Smooth muscle cell (in vitro differentiated cells): ENCODE data around the gene C22orf15. TPM values are rescaled to one million over a fixed set of nuclear protein-coding genes. Genes with fewer than 3 reads are reported as not detected.

Experiments used
- DNase-seq: peaks from one replicate; lab custom pipeline; 2025; ENCODE audit not compliant: unreplicated experiment; lab: John Stamatoyannopoulos, UW
- H2AFZ ChIP-seq: fragments of 200-600 bp; sonication (generic); 2 replicates; pipeline ENCODE4 v1.6.0; 2016; ENCODE audit warnings: antibody characterized with exemption, low read depth, mild to moderate bottlenecking
- H3F3A ChIP-seq: fragments of 200-600 bp; sonication (generic); 2 replicates; pipeline ENCODE4 v1.6.0; 2017; ENCODE audit warnings: antibody characterized with exemption, low read depth
- H3K27ac ChIP-seq: fragments of 200-600 bp; sonication (generic); 2 replicates; pipeline ENCODE4 v1.5.1; 2016; ENCODE audit warnings: low read depth, mild to moderate bottlenecking
- H3K27me3 ChIP-seq: fragments of 200-600 bp; sonication (generic); 2 replicates; pipeline ENCODE4 v1.6.1; 2016; ENCODE audit warnings: low read depth, mild to moderate bottlenecking
- H3K36me3 ChIP-seq: fragments of 200-600 bp; sonication (generic); 2 replicates; pipeline ENCODE4 v1.5.1; 2016; ENCODE audit warnings: low read depth
- H3K4me1 ChIP-seq: fragments of 200-600 bp; sonication (generic); 2 replicates; pipeline ENCODE4 v1.5.1; 2016; ENCODE audit warnings: low read depth
- H3K4me2 ChIP-seq: fragments of 200-600 bp; sonication (generic); 2 replicates; pipeline ENCODE4 v1.6.0; 2016; ENCODE audit warnings: mild to moderate bottlenecking
- H3K4me3 ChIP-seq: fragments of 200-600 bp; sonication (generic); 2 replicates; pipeline ENCODE4 v1.5.1; 2016; ENCODE audit warnings: mild to moderate bottlenecking
- H3K79me2 ChIP-seq: fragments of 200-600 bp; sonication (generic); 2 replicates; pipeline ENCODE4 v1.6.0; 2016; ENCODE audit warnings: low read depth, mild to moderate bottlenecking
- H3K9ac ChIP-seq: fragments of 200-600 bp; sonication (generic); 2 replicates; pipeline ENCODE4 v1.6.0; 2016; ENCODE audit warnings: low read depth
- H3K9me3 ChIP-seq: fragments of 200-600 bp; sonication (generic); replicated peaks from 2 replicates; pipeline ENCODE4 v1.5.1; 2016; ENCODE audit warnings: low read depth
- H4K20me1 ChIP-seq: fragments of 200-600 bp; sonication (generic); 2 replicates; pipeline ENCODE4 v1.6.0; 2016; ENCODE audit warnings: low read depth
- WGBS: methylation state at CpG from one replicate; pipeline ENCODE4 v1.1.7; 2016; ENCODE audit warnings: low lambda C conversion rate; 5-methylcytosine and 5-hydroxymethylcytosine counted together
- polyA plus RNA-seq: library from polyadenylated mRNA; unstranded; fragments of >200 nt; fragmentation: Nextera tagmentation; extraction: Ambion mirVana; gene quantifications from 2 replicates; pipeline ENCODE4 v1.2.1, GENCODE V29; 2016
- total RNA-seq: library from RNA; depleted of rRNA; stranded (reverse); fragments of >200 nt; gene quantifications from 2 replicates; pipeline ENCODE4 v1.2.3, GENCODE V29; 2014
- TF ChIP-seq, protein P1 (sequence below): fragments of 200-600 bp; sonication (generic); IDR thresholded peaks from 2 replicates; pipeline ENCODE4 v1.5.1; 2017; ENCODE audit warnings: borderline replicate concordance, mild to moderate bottlenecking, antibody characterized with exemption; ENCODE audit not compliant: insufficient read depth, poor library complexity, severe bottlenecking

C22orf15 gene
- total and polyA plus RNA-seq, 2 experiments from 2014 or later, result 1.5 TPM; not detected in 1

- no peak overlapping the region for H3K27ac ChIP-seq
- no peak overlapping the region for H3K9ac ChIP-seq
- 63% methylated on average over 14 of the region's 14 CpGs for WGBS
Observed at GRCh38 chr22:23781511-23782183, 18.9 kb downstream of the C22orf15 start.

GRCh38 chr22:23782252-23782651 lies 19.5 kb downstream of the C22orf15 start:
- Histone ChIP-seq H3K9me3 (no peaks in the 10 kb centered on the region), H3K4me1 (peaks cover 5% of the 10 kb centered on the region), H4K20me1 (no peaks in the 10 kb centered on the region), H3F3A (no peaks in the 10 kb centered on the region), H3K27ac (no peak overlapping the region), H3K27me3 (no peaks in the 10 kb centered on the region), H3K79me2 (no peaks in the 10 kb centered on the region), H3K9ac (no peak overlapping the region), H3K36me3 (no peaks in the 10 kb centered on the region), H2AFZ (no peak overlapping the region), H3K4me3 (no peak overlapping the region), H3K4me2 (no peak overlapping the region)
- no peak for DNase-seq
- TF ChIP-seq, protein P1, sequence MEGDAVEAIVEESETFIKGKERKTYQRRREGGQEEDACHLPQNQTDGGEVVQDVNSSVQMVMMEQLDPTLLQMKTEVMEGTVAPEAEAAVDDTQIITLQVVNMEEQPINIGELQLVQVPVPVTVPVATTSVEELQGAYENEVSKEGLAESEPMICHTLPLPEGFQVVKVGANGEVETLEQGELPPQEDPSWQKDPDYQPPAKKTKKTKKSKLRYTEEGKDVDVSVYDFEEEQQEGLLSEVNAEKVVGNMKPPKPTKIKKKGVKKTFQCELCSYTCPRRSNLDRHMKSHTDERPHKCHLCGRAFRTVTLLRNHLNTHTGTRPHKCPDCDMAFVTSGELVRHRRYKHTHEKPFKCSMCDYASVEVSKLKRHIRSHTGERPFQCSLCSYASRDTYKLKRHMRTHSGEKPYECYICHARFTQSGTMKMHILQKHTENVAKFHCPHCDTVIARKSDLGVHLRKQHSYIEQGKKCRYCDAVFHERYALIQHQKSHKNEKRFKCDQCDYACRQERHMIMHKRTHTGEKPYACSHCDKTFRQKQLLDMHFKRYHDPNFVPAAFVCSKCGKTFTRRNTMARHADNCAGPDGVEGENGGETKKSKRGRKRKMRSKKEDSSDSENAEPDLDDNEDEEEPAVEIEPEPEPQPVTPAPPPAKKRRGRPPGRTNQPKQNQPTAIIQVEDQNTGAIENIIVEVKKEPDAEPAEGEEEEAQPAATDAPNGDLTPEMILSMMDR, result no peak
- WGBS, result 98% methylated on average over 16 of the region's 16 CpGs

More at GRCh38 chr22:23781511-23782183, 18.9 kb downstream of the C22orf15 start:
- Histone ChIP-seq H4K20me1 (no peaks in the 10 kb centered on the region), H3K36me3 (no peaks in the 10 kb centered on the region), H3K4me3 (no peak overlapping the region), H3K27me3 (no peaks in the 10 kb centered on the region), H3K4me1 (peaks cover 5% of the 10 kb centered on the region), H3K79me2 (no peaks in the 10 kb centered on the region), H3K9me3 (no peaks in the 10 kb centered on the region), H2AFZ (no peak overlapping the region), H3K4me2 (peak overlapping the region; percentile 51), H3F3A (no peaks in the 10 kb centered on the region)
- TF ChIP-seq, protein P1, result no peak
- no peak for DNase-seq

- DNase-seq, result no peak
- H3K9ac ChIP-seq, result no peak overlapping the region
- peaks cover 4% of the 10 kb centered on the region for H4K20me1 ChIP-seq
- TF ChIP-seq, protein P1, result no peak
- H3K27ac ChIP-seq, result no peak overlapping the region
- H2AFZ ChIP-seq, result no peak overlapping the region
- no peak overlapping the region for H3K4me2 ChIP-seq
- H3K79me2 ChIP-seq, result peaks cover 4% of the 10 kb centered on the region
- H3K4me1 ChIP-seq, result peaks cover 7% of the 10 kb centered on the region
- H3K9me3 ChIP-seq, result no peaks in the 10 kb centered on the region
- 96% methylated on average over 1 of the region's 1 CpG for WGBS
- H3K27me3 ChIP-seq, result no peaks in the 10 kb centered on the region
- no peaks in the 10 kb centered on the region for H3F3A ChIP-seq
- no peaks in the 10 kb centered on the region for H3K36me3 ChIP-seq
- no peak overlapping the region for H3K4me3 ChIP-seq
Observed at GRCh38 chr22:23782703-23783102, 19.9 kb downstream of the C22orf15 start.
